Middle frontal gyrus (tissue), 1 donor: ENCODE data around the gene CXCL16.
"Not testable (repeated sequence)": the region's sequence is repeated elsewhere in the genome, so short reads cannot be mapped to it uniquely, and the experiment has no call there.

ENCODE experiments used
- DNase-seq: peaks from one replicate; pipeline ENCODE4 v3.0.0-alpha.2; 2015; ENCODE audit warnings: low spot score; ENCODE audit errors: extremely low spot score

Gene CXCL16

GRCh38 chr17:4699401-4700056 is 40.2 kb downstream of the CXCL16 start:
- not testable (repeated sequence) for DNase-seq

- no peak for DNase-seq
Observed at GRCh38 chr17:4696437-4696805, 43.3 kb downstream of the CXCL16 start.

- DNase-seq: no peak
Observed at GRCh38 chr17:4693416-4693815, 46.3 kb downstream of the CXCL16 start.

DNA sequence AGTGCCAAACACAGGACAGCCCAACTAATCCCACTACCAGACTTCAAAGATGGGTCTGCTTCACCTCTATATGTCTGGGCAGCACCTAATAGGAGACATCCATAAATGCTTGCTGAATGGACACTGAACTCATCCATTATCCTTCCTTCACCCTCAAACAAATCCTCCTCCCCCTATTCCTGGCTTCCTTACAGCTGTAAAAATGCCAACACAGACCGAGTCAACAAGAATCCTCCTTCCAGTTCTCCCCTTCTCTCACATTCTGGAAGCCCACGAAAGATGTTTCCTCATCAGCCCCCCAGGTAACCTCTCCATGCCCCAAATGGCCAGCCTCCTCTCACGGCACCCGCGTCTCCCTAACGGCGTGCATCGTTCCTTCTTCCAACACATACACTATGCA is 48.0 kb downstream of the CXCL16 start:
- no peak for DNase-seq

GRCh38 chr17:4690745-4691144 is 49.0 kb downstream of the CXCL16 start:
- DNase-seq: no peak

- DNase-seq: not testable (repeated sequence)
Observed at GRCh38 chr17:4689872-4690271, 49.9 kb downstream of the CXCL16 start.

DNA sequence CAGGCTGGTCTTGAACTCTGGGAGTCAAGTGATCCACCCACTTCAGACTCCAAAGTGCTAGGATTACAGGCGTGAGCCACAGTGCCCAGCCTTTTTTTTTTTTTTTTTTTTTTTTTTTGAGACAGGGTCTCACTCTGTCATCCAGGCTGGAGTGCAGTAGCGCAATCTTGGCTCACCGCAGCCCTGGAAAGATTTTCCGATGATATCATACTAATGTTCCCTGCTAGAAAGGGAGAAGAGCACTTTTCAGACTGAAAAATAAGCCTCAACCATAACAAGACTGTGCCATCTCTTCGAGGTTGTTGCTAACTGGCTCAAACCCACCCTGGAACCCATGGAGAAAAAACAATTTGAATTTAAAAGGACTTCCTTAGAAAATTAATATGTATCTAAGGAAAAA is 56.0 kb downstream of the CXCL16 start:
- not testable (repeated sequence) for DNase-seq
